Stomach smooth muscle (tissue), 2 donors: ENCODE data around the gene PSMB5.
A peak's percentile ranks its signal among the peaks of the same experiment; 100 is the strongest.

Experiments used
- H3K27ac ChIP-seq: one replicate; pipeline ENCODE4 v1.7.0; 2013; ENCODE audit warnings: mild to moderate bottlenecking, low read length, inconsistent platforms
- H3K27me3 ChIP-seq, 2 donors: one replicate each; pipeline ENCODE4 v1.7.0; 2013; ENCODE audit warnings: low read length in 2 of 2; ENCODE audit not compliant: insufficient read depth in 2 of 2, control insufficient read depth in 1 of 2
- H3K36me3 ChIP-seq, 2 donors: one replicate each; pipeline ENCODE4 v1.7.0; 2013; ENCODE audit warnings: low read length in 2 of 2; ENCODE audit not compliant: control insufficient read depth in 2 of 2, insufficient read depth in 2 of 2
- H3K4me1 ChIP-seq: one replicate; pipeline ENCODE4 v1.7.0; 2013; ENCODE audit warnings: low read length; ENCODE audit not compliant: control insufficient read depth, insufficient read depth
- H3K4me3 ChIP-seq, 2 donors: one replicate each; pipeline ENCODE4 v1.7.0; 2013; ENCODE audit warnings: low read length in 2 of 2
- H3K9ac ChIP-seq, 2 donors: one replicate each; pipeline ENCODE4 v1.7.0; 2013; ENCODE audit warnings: low read length in 2 of 2, mild to moderate bottlenecking in 1 of 2
- H3K9me3 ChIP-seq, 2 donors: one replicate each; pipeline ENCODE4 v1.7.0; 2013; ENCODE audit warnings: low read length in 2 of 2; ENCODE audit not compliant: control insufficient read depth in 2 of 2
- donor health status: healthy.
- donor health status: Pancreatic carcinoma.

PSMB5 gene

GRCh38 chr14:23042162-23042965 is 7.7 kb upstream of the PSMB5 start, which contains the start of gene PSMB11:
Gene PSMB11, plus strand, starts transcription at chr14:23042212. Its CDS starts 14 bp downstream, at chr14:23042226.
- H3K27ac ChIP-seq = no peak within 1 kb of the TSS
- no peaks in the 10 kb centered on the region for H3K9me3 ChIP-seq
- H3K27me3 ChIP-seq = no peaks in the 10 kb centered on the region
- no peak within 1 kb of the TSS for H3K9ac ChIP-seq
- no peaks in the 10 kb centered on the region for H3K36me3 ChIP-seq
- no peaks in the 10 kb centered on the region for H3K4me1 ChIP-seq
- no peak within 1 kb of the TSS for H3K4me3 ChIP-seq

GRCh38 chr14:23041729-23042128 is 7.0 kb upstream of the PSMB5 start:
- Histone ChIP-seq H3K4me1 (no peaks in the 10 kb centered on the region), H3K9me3 (no peaks in the 10 kb centered on the region), H3K4me3 (no peak overlapping the region), H3K27ac (no peak overlapping the region), H3K9ac (no peak overlapping the region), H3K27me3 (no peaks in the 10 kb centered on the region), H3K36me3 (no peaks in the 10 kb centered on the region)

- Histone ChIP-seq H3K9me3 (no peaks in the 10 kb centered on the region), H3K27ac (no peak overlapping the region), H3K4me1 (no peaks in the 10 kb centered on the region)
Measured at GRCh38 chr14:23040100-23040499, 5.4 kb upstream of the PSMB5 start.

GRCh38 chr14:23035303-23036144 is 824 bp upstream of the PSMB5 start:
- Histone ChIP-seq H3K27me3 (no peaks in the 10 kb centered on the region), H3K9ac (peak overlapping the region; percentile 97 to 98), H3K9me3 (no peaks in the 10 kb centered on the region), H3K4me3 (peak overlapping the region; percentile 92 to 97), H3K4me1 (peaks cover 11% of the 10 kb centered on the region), H3K27ac (peak overlapping the region; percentile 96), H3K36me3 (peaks cover 4 to 10% of the 10 kb centered on the region in 2 donors)

More at GRCh38 chr14:23040100-23040499, 5.4 kb upstream of the PSMB5 start:
- no peak overlapping the region for H3K4me3 ChIP-seq
- H3K27me3 ChIP-seq = no peaks in the 10 kb centered on the region
- H3K9ac ChIP-seq = no peak overlapping the region
- H3K36me3 ChIP-seq = no peaks in the 10 kb centered on the region

GRCh38 chr14:23033801-23034497 is 751 bp downstream of the PSMB5 start:
- no peaks in the 10 kb centered on the region for H3K9me3 ChIP-seq
- peak overlapping the region; percentile 96 for H3K27ac ChIP-seq
- peak overlapping the region; percentile 97 to 98 for H3K9ac ChIP-seq
- H3K4me3 ChIP-seq = peak overlapping the region; percentile 92 to 97
- H3K27me3 ChIP-seq = no peaks in the 10 kb centered on the region
- peaks cover 11% of the 10 kb centered on the region for H3K4me1 ChIP-seq
- H3K36me3 ChIP-seq = peaks cover 4 to 11% of the 10 kb centered on the region in 2 donors

GRCh38 chr14:23033251-23033727 is 1.4 kb downstream of the PSMB5 start:
- H3K27ac ChIP-seq = no peak overlapping the region
- H3K9me3 ChIP-seq = no peaks in the 10 kb centered on the region
- peaks cover 4 to 14% of the 10 kb centered on the region in 2 donors for H3K36me3 ChIP-seq
- peaks cover 11% of the 10 kb centered on the region for H3K4me1 ChIP-seq
- H3K9ac ChIP-seq = peak overlapping the region in 1 of 2 donors; percentile 36
- H3K27me3 ChIP-seq = no peaks in the 10 kb centered on the region
- peak overlapping the region; percentile 92 to 97 for H3K4me3 ChIP-seq

GRCh38 chr14:23030936-23031335 is 3.8 kb downstream of the PSMB5 start:
- H3K27me3 ChIP-seq = no peaks in the 10 kb centered on the region
- H3K4me1 ChIP-seq = peaks cover 11% of the 10 kb centered on the region
- H3K9ac ChIP-seq = no peak overlapping the region
- no peak overlapping the region for H3K4me3 ChIP-seq
- no peaks in the 10 kb centered on the region for H3K9me3 ChIP-seq
- peaks cover 9 to 18% of the 10 kb centered on the region in 2 donors for H3K36me3 ChIP-seq
- no peak overlapping the region for H3K27ac ChIP-seq

GRCh38 chr14:23028799-23029198 is 5.9 kb downstream of the PSMB5 start:
- H3K4me3 ChIP-seq = no peak overlapping the region
- peaks cover 18 to 30% of the 10 kb centered on the region in 2 donors for H3K36me3 ChIP-seq
- no peaks in the 10 kb centered on the region for H3K27me3 ChIP-seq
- peaks cover 7% of the 10 kb centered on the region for H3K4me1 ChIP-seq
- H3K9ac ChIP-seq = no peak overlapping the region
- H3K27ac ChIP-seq = no peak overlapping the region
- H3K9me3 ChIP-seq = no peaks in the 10 kb centered on the region

- peaks cover 14 to 20% of the 10 kb centered on the region in 2 donors for H3K36me3 ChIP-seq
- H3K27ac ChIP-seq = no peak overlapping the region
- no peaks in the 10 kb centered on the region for H3K9me3 ChIP-seq
- no peak overlapping the region for H3K4me3 ChIP-seq
- H3K27me3 ChIP-seq = no peaks in the 10 kb centered on the region
- no peaks in the 10 kb centered on the region for H3K4me1 ChIP-seq
- H3K9ac ChIP-seq = no peak overlapping the region
Measured at GRCh38 chr14:23025151-23025814, 9.4 kb downstream of the PSMB5 start.

GRCh38 chr14:23024612-23025075 is 10.1 kb downstream of the PSMB5 start:
- Histone ChIP-seq H3K27ac (no peak overlapping the region), H3K4me3 (no peak overlapping the region), H3K36me3 (peaks cover 14 to 20% of the 10 kb centered on the region in 2 donors), H3K9me3 (no peaks in the 10 kb centered on the region), H3K9ac (no peak overlapping the region), H3K27me3 (no peaks in the 10 kb centered on the region), H3K4me1 (no peaks in the 10 kb centered on the region)
